Adipocyte (in vitro differentiated cells): ENCODE results near the gene SORBS2.

Experiments
- DNase-seq: peaks from one replicate; pipeline ENCODE4 v3.0.0-alpha.2; 2015; ENCODE audit warnings: low read depth
- H3K27me3 ChIP-seq: replicated peaks from 2 replicates; pipeline ENCODE4 v1.7.0; 2013; ENCODE audit warnings: mild to moderate bottlenecking, low read length, moderate library complexity; ENCODE audit not compliant: control insufficient read depth, insufficient read depth
- H3K36me3 ChIP-seq: 2 replicates; pipeline ENCODE4 v1.7.0; 2013; ENCODE audit warnings: low read length, mild to moderate bottlenecking, moderate library complexity; ENCODE audit not compliant: control insufficient read depth, insufficient read depth, severe bottlenecking
- H3K4me1 ChIP-seq: 2 replicates; pipeline ENCODE4 v1.7.0; 2013; ENCODE audit warnings: mild to moderate bottlenecking, low read length, moderate library complexity; ENCODE audit not compliant: control insufficient read depth, insufficient read depth
- H3K4me3 ChIP-seq: 2 replicates; pipeline ENCODE4 v1.7.0; 2013; ENCODE audit warnings: mild to moderate bottlenecking, low read length, moderate library complexity
- H3K9ac ChIP-seq: 2 replicates; pipeline ENCODE4 v1.7.0; 2013; ENCODE audit warnings: mild to moderate bottlenecking, low read length, moderate library complexity
- H3K9me3 ChIP-seq: 2 replicates; pipeline ENCODE4 v1.7.0; 2013; ENCODE audit warnings: mild to moderate bottlenecking, low read length, moderate library complexity; ENCODE audit not compliant: control insufficient read depth

SORBS2 gene

DNA sequence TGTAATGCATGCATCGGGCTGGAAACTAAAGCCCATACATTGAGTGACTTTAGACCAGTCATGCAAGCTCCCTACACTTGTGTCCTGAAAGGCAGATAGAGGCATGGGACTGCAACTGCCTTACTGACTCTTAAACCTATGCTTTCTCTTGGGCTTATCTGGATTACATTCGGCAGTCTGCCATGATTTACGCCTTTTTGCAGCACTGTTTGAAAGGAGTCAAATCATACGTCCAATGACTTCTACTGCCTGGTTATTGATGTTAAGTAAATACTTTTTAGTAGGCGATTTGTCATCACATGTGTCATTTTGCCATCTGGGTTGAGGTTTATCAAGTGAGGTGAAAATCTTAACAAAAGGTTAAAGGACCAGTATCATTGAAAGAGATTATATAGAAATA lies 31.5 kb downstream of the SORBS2 start:
- no peak for DNase-seq
- H3K36me3 ChIP-seq = no peaks in the 10 kb centered on the region
- peaks cover 11% of the 10 kb centered on the region for H3K4me1 ChIP-seq
- no peak overlapping the region for H3K9ac ChIP-seq
- no peaks in the 10 kb centered on the region for H3K9me3 ChIP-seq
- no peaks in the 10 kb centered on the region for H3K27me3 ChIP-seq
- H3K4me3 ChIP-seq = no peak overlapping the region

DNA sequence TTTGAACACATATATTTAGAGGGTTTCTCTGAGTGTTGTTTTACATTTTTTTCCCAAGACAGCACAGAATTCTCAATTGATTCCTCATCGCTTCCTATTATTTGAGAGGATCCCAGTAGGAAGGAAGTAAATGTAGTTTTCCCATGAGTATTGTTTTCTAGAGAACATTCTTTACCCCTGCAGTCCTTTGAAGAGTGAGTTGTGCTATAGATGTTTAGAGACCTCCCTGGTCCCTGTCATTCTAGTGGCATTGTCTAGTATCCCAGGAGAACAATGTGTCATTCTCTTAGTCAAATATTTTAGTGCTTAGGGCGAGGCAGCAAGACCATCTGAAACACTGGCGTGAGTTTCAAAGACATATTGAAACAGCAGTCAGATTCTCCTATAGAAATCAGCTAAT lies 32.5 kb downstream of the SORBS2 start:
- H3K9ac ChIP-seq = no peak overlapping the region
- no peaks in the 10 kb centered on the region for H3K36me3 ChIP-seq
- no peak overlapping the region for H3K4me3 ChIP-seq
- peaks cover 21% of the 10 kb centered on the region for H3K4me1 ChIP-seq
- DNase-seq = no peak
- no peaks in the 10 kb centered on the region for H3K9me3 ChIP-seq
- H3K27me3 ChIP-seq = no peaks in the 10 kb centered on the region

- Histone ChIP-seq H3K27me3 (no peaks in the 10 kb centered on the region), H3K9me3 (no peaks in the 10 kb centered on the region), H3K36me3 (no peaks in the 10 kb centered on the region), H3K4me1 (peaks cover 33% of the 10 kb centered on the region), H3K4me3 (no peak overlapping the region), H3K9ac (no peak overlapping the region)
- no peak for DNase-seq
Observed at GRCh38 chr4:185778307-185778706, 33.7 kb downstream of the SORBS2 start.

DNA sequence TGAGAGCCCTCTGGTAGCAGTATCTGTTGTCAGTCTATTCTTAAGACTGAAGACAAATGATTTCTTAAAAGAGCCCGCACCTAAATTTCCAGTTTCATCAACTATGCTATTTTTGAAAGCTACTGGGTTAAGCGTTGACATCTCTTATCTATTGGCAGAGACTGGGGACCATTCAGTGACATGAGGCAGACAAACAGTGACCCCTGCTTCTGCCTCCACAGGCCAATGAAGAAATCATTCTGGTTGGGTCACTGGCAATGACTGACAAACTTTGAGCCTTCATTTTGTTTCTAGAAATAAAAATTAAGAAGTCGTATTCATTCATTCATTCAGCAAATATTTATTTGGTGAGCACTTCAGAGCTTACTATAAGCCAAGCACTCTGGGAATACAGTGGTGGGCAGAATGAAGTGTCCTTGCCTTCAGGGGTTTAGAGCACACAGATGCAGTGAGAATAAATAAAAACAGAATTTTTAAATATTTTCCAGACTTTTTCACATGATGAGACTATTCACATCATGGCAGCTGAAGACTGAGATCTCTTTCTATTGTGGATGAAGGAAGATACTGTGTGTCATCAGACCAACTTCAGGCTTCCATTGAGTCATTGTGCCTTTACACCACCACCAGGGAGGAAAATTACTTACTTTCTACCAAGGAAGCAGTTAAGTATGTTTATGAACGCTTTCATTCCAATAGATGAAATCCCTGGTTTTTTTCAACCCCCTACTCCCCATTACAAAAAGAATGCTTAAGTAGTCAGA lies 36.0 kb downstream of the SORBS2 start:
- no peak for DNase-seq
- H3K4me1 ChIP-seq = peaks cover 42% of the 10 kb centered on the region
- no peak overlapping the region for H3K9ac ChIP-seq
- H3K36me3 ChIP-seq = no peaks in the 10 kb centered on the region
- H3K4me3 ChIP-seq = peak overlapping the region; percentile 72
- no peaks in the 10 kb centered on the region for H3K9me3 ChIP-seq
- H3K27me3 ChIP-seq = no peaks in the 10 kb centered on the region

GRCh38 chr4:185774845-185775680 lies 36.9 kb downstream of the SORBS2 start:
- Histone ChIP-seq H3K9ac (peak overlapping the region; percentile 69), H3K9me3 (no peaks in the 10 kb centered on the region), H3K36me3 (no peaks in the 10 kb centered on the region), H3K4me3 (peak overlapping the region; percentile 72), H3K4me1 (peaks cover 42% of the 10 kb centered on the region), H3K27me3 (no peaks in the 10 kb centered on the region)
- peak; percentile 90 for DNase-seq

GRCh38 chr4:185774131-185774653 lies 37.8 kb downstream of the SORBS2 start:
- peak; percentile 25 for DNase-seq
- Histone ChIP-seq H3K36me3 (no peaks in the 10 kb centered on the region), H3K27me3 (no peaks in the 10 kb centered on the region), H3K4me1 (peaks cover 42% of the 10 kb centered on the region), H3K9ac (peak overlapping the region; percentile 69), H3K9me3 (no peaks in the 10 kb centered on the region), H3K4me3 (peak overlapping the region; percentile 72)

DNA sequence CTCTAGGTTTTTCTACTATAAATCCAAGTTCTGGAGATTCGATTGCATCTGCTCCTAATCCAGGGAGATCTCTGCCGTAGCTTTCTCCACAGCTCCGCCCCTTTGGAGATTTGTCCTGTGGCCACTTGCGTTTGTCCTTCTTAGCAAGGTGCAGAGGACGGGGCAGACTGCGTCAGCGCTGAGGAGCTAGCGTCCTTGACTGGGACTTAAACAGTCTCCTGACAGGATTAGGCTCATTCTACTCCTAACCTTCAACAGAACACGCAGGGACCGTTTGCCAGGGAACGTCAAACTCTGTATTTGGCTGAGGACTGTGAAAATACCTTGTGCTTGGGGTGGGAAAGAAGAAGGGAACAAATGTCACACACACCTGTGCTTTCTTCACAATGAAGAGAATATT lies 38.6 kb downstream of the SORBS2 start:
- DNase-seq = no peak

GRCh38 chr4:185772391-185773093 lies 39.5 kb downstream of the SORBS2 start:
- H3K36me3 ChIP-seq = no peaks in the 10 kb centered on the region
- no peak for DNase-seq
- H3K27me3 ChIP-seq = no peaks in the 10 kb centered on the region
- H3K4me1 ChIP-seq = peaks cover 42% of the 10 kb centered on the region
- H3K4me3 ChIP-seq = peak overlapping the region; percentile 72
- no peak overlapping the region for H3K9ac ChIP-seq
- H3K9me3 ChIP-seq = no peaks in the 10 kb centered on the region

More for the DNA sequence above, 38.6 kb downstream of the SORBS2 start:
- Histone ChIP-seq H3K9ac (peak overlapping the region; percentile 69), H3K4me1 (peaks cover 42% of the 10 kb centered on the region), H3K36me3 (no peaks in the 10 kb centered on the region), H3K4me3 (peak overlapping the region; percentile 72), H3K9me3 (no peaks in the 10 kb centered on the region), H3K27me3 (no peaks in the 10 kb centered on the region)

DNA sequence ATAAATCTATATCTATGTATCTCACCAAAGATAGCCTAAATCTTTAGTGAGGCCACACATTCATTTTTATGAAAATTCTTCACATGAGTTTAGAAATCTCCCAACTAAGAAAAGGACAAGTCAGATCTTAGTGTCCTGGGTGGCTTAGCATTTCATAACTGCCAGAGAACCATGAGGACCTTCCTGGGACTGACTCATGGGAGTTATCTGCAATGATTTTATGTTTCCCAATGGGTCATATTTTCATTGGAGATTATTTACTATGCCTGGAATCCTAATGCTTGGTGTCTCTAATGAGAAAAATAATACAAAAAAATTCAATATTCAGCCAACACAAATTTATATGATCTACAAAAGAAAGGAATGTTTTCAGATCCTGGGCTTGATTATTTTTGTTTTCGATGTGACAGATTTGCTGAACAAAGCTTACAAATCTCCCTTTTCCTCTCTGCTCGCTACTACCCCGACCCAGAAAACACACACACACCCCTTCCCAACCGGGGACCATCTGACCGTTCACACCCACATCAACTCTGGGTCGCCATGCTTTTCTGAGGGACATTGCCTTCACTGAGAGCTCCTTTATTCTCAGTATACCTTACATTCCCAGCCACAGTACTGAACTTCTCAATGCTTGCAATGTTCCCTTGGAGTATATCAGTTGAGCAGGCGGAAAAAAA lies 40.1 kb downstream of the SORBS2 start:
- Histone ChIP-seq H3K4me3 (peak overlapping the region; percentile 29), H3K36me3 (no peaks in the 10 kb centered on the region), H3K4me1 (peaks cover 42% of the 10 kb centered on the region), H3K27me3 (no peaks in the 10 kb centered on the region), H3K9me3 (no peaks in the 10 kb centered on the region), H3K9ac (no peak overlapping the region)
- DNase-seq = peak; percentile 62

GRCh38 chr4:185767528-185767927 lies 44.5 kb downstream of the SORBS2 start:
- peaks cover 7% of the 10 kb centered on the region for H3K4me1 ChIP-seq
- DNase-seq = no peak
- H3K27me3 ChIP-seq = no peaks in the 10 kb centered on the region
- H3K4me3 ChIP-seq = no peak overlapping the region
- no peak overlapping the region for H3K9ac ChIP-seq
- H3K9me3 ChIP-seq = no peaks in the 10 kb centered on the region
- no peaks in the 10 kb centered on the region for H3K36me3 ChIP-seq
